RWPE2 (cell line): ENCODE data around the gene TIGIT.

Experiments
- ATAC-seq: fragments of 200-7000 bp; cut with Tn5 transposase; 3 replicates; pipeline ENCODE4 v1.9.1; 2021; ENCODE audit warnings: low read depth
- DNase-seq: peaks from one replicate; pipeline ENCODE4 v3.0.0-alpha.2; 2020; ENCODE audit warnings: low spot score
- H3K27ac ChIP-seq: fragments of 450-650 bp; 2 replicates; pipeline ENCODE4 v1.5.1; 2017; ENCODE audit warnings: mild to moderate bottlenecking; ENCODE audit not compliant: poor library complexity, severe bottlenecking
- H3K27me3 ChIP-seq: fragments of 250-450 bp; sonication (Bioruptor Pico); 2 replicates; pipeline ENCODE4 v1.5.1; 2021; ENCODE audit warnings: mild to moderate bottlenecking, moderate library complexity; ENCODE audit not compliant: insufficient read depth, poor library complexity, severe bottlenecking
- H3K36me3 ChIP-seq: fragments of 250-450 bp; sonication (Bioruptor Pico); 2 replicates; pipeline ENCODE4 v1.5.1; 2020; ENCODE audit warnings: low read depth, mild to moderate bottlenecking, moderate library complexity
- H3K4me1 ChIP-seq: fragments of 250-450 bp; sonication (Bioruptor Pico); 2 replicates; pipeline ENCODE4 v1.5.1; 2021; ENCODE audit warnings: mild to moderate bottlenecking, moderate library complexity; ENCODE audit not compliant: insufficient read depth, poor library complexity, severe bottlenecking
- H3K4me3 ChIP-seq: fragments of 250-450 bp; sonication (Bioruptor Pico); 2 replicates; pipeline ENCODE4 v1.5.1; 2021; ENCODE audit warnings: mild to moderate bottlenecking, moderate library complexity; ENCODE audit not compliant: severe bottlenecking
- H3K9me3 ChIP-seq: fragments of 250-450 bp; sonication (Bioruptor Pico); 2 replicates; pipeline ENCODE4 v1.5.1; 2021; ENCODE audit warnings: mild to moderate bottlenecking, moderate library complexity; ENCODE audit not compliant: severe bottlenecking
- TF ChIP-seq, protein P1 (sequence below): fragments of 450-650 bp; IDR thresholded peaks from one replicate; pipeline ENCODE4 v1.5.1; 2017; ENCODE audit warnings: mild to moderate bottlenecking, moderate library complexity; ENCODE audit not compliant: poor library complexity, severe bottlenecking

Gene TIGIT

DNA sequence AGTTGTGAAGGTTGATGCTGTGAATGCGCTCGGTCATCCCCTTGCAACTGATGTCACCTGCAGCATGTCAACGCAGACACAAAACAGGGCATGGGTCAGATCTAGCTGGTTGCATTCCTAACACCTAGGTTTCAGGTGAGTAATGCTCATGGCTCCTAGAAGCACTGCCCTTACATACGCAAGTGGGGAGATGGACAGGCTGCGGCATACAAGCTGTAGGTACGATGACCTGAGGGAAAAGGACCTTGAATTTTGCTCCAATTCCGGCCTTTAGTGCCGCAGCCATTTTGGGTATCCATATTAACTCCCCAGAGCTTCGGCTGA lies 58.0 kb downstream of the TIGIT start:
- H3K4me3 ChIP-seq: no peak overlapping the region
- H3K36me3 ChIP-seq: no peaks in the 10 kb centered on the region
- no peak for ATAC-seq
- no peaks in the 10 kb centered on the region for H3K9me3 ChIP-seq
- no peaks in the 10 kb centered on the region for H3K27me3 ChIP-seq
- TF ChIP-seq, protein P1, sequence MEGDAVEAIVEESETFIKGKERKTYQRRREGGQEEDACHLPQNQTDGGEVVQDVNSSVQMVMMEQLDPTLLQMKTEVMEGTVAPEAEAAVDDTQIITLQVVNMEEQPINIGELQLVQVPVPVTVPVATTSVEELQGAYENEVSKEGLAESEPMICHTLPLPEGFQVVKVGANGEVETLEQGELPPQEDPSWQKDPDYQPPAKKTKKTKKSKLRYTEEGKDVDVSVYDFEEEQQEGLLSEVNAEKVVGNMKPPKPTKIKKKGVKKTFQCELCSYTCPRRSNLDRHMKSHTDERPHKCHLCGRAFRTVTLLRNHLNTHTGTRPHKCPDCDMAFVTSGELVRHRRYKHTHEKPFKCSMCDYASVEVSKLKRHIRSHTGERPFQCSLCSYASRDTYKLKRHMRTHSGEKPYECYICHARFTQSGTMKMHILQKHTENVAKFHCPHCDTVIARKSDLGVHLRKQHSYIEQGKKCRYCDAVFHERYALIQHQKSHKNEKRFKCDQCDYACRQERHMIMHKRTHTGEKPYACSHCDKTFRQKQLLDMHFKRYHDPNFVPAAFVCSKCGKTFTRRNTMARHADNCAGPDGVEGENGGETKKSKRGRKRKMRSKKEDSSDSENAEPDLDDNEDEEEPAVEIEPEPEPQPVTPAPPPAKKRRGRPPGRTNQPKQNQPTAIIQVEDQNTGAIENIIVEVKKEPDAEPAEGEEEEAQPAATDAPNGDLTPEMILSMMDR: no peak
- no peaks in the 10 kb centered on the region for H3K4me1 ChIP-seq
- no peak overlapping the region for H3K27ac ChIP-seq
- no peak for DNase-seq

DNA sequence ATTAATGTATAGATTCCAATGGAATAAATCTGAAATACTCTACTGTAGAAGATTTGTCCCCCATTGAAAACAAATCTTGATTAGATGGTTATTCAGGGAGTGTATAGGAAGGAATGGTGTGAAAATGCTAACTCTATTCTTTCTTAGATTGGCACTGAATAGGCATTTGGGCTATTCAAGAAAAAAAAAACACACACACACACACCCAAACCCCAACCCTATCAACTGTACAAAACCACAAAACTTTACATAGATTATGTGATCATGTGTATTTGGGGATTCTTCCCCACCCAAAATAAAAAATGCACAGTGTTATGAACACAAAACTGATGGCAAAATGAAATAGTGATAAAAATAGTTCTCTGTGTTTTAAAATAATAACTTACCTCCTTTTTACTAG lies 61.8 kb downstream of the TIGIT start:
- H3K27ac ChIP-seq: no peak overlapping the region
- no peaks in the 10 kb centered on the region for H3K27me3 ChIP-seq
- no peak overlapping the region for H3K4me3 ChIP-seq
- DNase-seq (no peak), ATAC-seq (no peak)
- H3K4me1 ChIP-seq: no peaks in the 10 kb centered on the region
- TF ChIP-seq, protein P1: no peak
- no peaks in the 10 kb centered on the region for H3K9me3 ChIP-seq
- no peaks in the 10 kb centered on the region for H3K36me3 ChIP-seq

DNA sequence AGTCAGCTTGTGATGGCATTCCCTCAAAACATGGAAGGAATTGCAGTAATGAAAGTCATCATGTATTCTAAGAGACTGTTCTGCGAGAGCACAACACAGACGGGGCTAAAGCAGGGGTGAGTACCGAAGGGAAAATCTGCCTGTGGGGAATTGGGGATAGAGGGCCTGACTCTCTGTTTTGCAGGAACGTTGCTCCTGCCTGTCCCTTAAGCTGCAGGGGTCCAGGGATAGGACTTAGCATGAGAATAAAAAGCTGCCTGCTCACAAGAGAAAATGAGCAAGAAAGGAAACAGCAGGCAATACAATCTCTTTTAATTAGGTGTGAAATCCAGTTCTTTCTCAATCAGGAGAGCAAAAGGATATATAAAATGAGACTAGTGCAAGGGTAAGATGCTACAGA lies 62.2 kb downstream of the TIGIT start:
- TF ChIP-seq, protein P1: no peak
- Histone ChIP-seq H3K27ac (no peak overlapping the region), H3K27me3 (no peaks in the 10 kb centered on the region), H3K9me3 (no peaks in the 10 kb centered on the region), H3K36me3 (no peaks in the 10 kb centered on the region), H3K4me1 (no peaks in the 10 kb centered on the region), H3K4me3 (no peak overlapping the region)
- ATAC-seq (no peak), DNase-seq (no peak)

DNA sequence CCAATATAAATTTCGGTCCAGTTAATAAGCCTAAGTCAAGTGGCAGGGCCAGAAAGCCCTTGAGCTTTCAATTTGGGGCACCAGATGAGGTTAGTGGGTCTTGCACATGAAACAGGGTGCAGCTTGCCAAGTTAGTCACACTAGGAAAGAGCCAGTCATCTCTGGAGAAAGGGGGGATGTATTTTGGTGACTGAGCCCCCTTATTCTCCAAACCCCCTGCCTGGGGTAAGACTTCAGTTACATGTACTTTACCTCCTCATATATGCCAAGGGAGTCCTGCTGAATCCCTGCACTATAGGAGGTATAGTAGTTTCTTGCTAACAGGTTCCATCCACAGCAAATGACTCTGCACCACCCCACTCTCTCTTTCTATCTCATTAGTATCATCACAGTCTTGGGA lies 62.7 kb downstream of the TIGIT start:
- H3K27ac ChIP-seq: no peak overlapping the region

More for the DNA sequence above, 62.7 kb downstream of the TIGIT start:
- H3K4me1 ChIP-seq: no peaks in the 10 kb centered on the region
- no peaks in the 10 kb centered on the region for H3K9me3 ChIP-seq
- DNase-seq (no peak), ATAC-seq (no peak)
- no peaks in the 10 kb centered on the region for H3K27me3 ChIP-seq
- H3K36me3 ChIP-seq: no peaks in the 10 kb centered on the region
- no peak overlapping the region for H3K4me3 ChIP-seq
- TF ChIP-seq, protein P1: no peak
